Tibial nerve (tissue), 4 donors: Measurements from ENCODE around the gene CIITA. TPM values are rescaled to one million over a fixed set of nuclear protein-coding genes. Genes with fewer than 3 reads are reported as not detected.

Experiments
- DNase-seq, 2 donors: peaks; one replicate each; pipeline ENCODE4 v3.0.0-alpha.2; 2019; ENCODE audit warnings: low spot score in 2 of 2
- H3K27ac ChIP-seq, 4 donors: fragments of 200-600 bp; sonication (generic) in 3 of 4; one replicate each; pipeline ENCODE4 v1.5.1; 2017 to 2019; ENCODE audit warnings: mild to moderate bottlenecking in 1 of 4
- H3K27me3 ChIP-seq, 2 donors: fragments of 200-600 bp; sonication (generic) in 1 of 2; one replicate each; pipeline versions ENCODE4 v1.5.1 to v1.6.0; 2017 to 2019
- H3K36me3 ChIP-seq, 3 donors: fragments of 200-600 bp; sonication (generic); one replicate each; pipeline ENCODE4 v1.5.1; 2018 to 2019
- H3K4me1 ChIP-seq, 4 donors: fragments of 200-600 bp; sonication (generic) in 3 of 4; one replicate each; pipeline ENCODE4 v1.5.1; 2017 to 2019
- H3K4me3 ChIP-seq, 4 donors: fragments of 200-600 bp; sonication (generic) in 3 of 4; one replicate each; pipeline ENCODE4 v1.5.1; 2017 to 2019; ENCODE audit warnings: mild to moderate bottlenecking in 1 of 4, moderate library complexity in 1 of 4
- H3K9me3 ChIP-seq, 4 donors: fragments of 200-600 bp; sonication (generic) in 3 of 4; one replicate each; pipeline ENCODE4 v1.5.1; 2017 to 2019
- CTCF ChIP-seq, 5 experiments: fragments of 200-600 bp in 3 of 5; fragments of 450-650 bp in 2 of 5; sonication (generic) in 3 of 5; IDR thresholded peaks; one replicate each; pipeline ENCODE4 v1.5.1; 2016 to 2019; ENCODE audit warnings: antibody characterized with exemption in 5 of 5, mild to moderate bottlenecking in 3 of 5, moderate library complexity in 2 of 5
- EP300 ChIP-seq, 2 donors: sonication (generic); formaldehyde crosslinking; IDR thresholded peaks; one replicate each; pipeline ENCODE4 v1.6.1; 2017; ENCODE audit warnings: antibody characterized with exemption in 2 of 2, mild to moderate bottlenecking in 1 of 2
- POLR2A ChIP-seq, 2 donors: fragments of 450-650 bp; IDR thresholded peaks; one replicate each; pipeline ENCODE4 v1.6.1; 2017; ENCODE audit warnings: antibody characterized with exemption in 2 of 2, mild to moderate bottlenecking in 2 of 2, moderate library complexity in 2 of 2
- WGBS, 2 donors: methylation state at CpG; one replicate each; pipeline ENCODE4 v1.1.5; 2018; 5-methylcytosine and 5-hydroxymethylcytosine counted together
- total RNA-seq, 4 donors: library from RNA; depleted of rRNA; stranded (reverse); fragments of >200 nt; gene quantifications; one replicate each; pipeline ENCODE4 v1.1.0, GENCODE V29; 2016

The CIITA gene
- total RNA-seq, 4 donors from 2014 or later = 7.5 to 38.7 (median 17.8) TPM

GRCh38 chr16:10889855-10890254, 12.9 kb downstream of the CIITA start:
- Histone ChIP-seq H3K9me3 (no peaks in the 10 kb centered on the region), H3K27me3 (no peaks in the 10 kb centered on the region), H3K36me3 (no peaks in the 10 kb centered on the region), H3K27ac (no peak overlapping the region), H3K4me1 (peaks cover 0 to 19% (median 9%) of the 10 kb centered on the region in 4 donors), H3K4me3 (no peak overlapping the region)
- no peak for DNase-seq
- whole genome bisulfite sequencing, 2 donors = 77 to 90% methylated on average over 4 of the region's 4 CpGs
- TF ChIP-seq POLR2A (IDR thresholded peaks at IDR 0.05) = no peak

- TF ChIP-seq POLR2A (IDR thresholded peaks at IDR 0.05) (no peak), EP300 (IDR thresholded peaks at IDR 0.05) (no peak), CTCF (IDR thresholded peaks at IDR 0.05) (no peak)
- Histone ChIP-seq H3K9me3 (no peaks in the 10 kb centered on the region), H3K36me3 (no peaks in the 10 kb centered on the region), H3K27ac (no peak overlapping the region), H3K27me3 (no peaks in the 10 kb centered on the region), H3K4me3 (no peak overlapping the region), H3K4me1 (peaks cover 0 to 19% (median 9%) of the 10 kb centered on the region in 4 donors)
- 71 to 75% methylated on average over 5 of the region's 5 CpGs for WGBS, 2 donors
- DNase-seq = no peak
Observed at GRCh38 chr16:10892782-10893318, 15.8 kb downstream of the CIITA start.

- TF ChIP-seq POLR2A (IDR thresholded peaks at IDR 0.05) (no peak), CTCF (IDR thresholded peaks at IDR 0.05) (no peak), EP300 (IDR thresholded peaks at IDR 0.05) (no peak)
- H3K4me3 ChIP-seq = no peak overlapping the region
- no peaks in the 10 kb centered on the region for H3K4me1 ChIP-seq
- WGBS, 2 donors = 28 to 39% methylated on average over 17 of the region's 17 CpGs
- H3K27me3 ChIP-seq = no peaks in the 10 kb centered on the region
- no peak overlapping the region for H3K27ac ChIP-seq
- no peaks in the 10 kb centered on the region for H3K9me3 ChIP-seq
- peak in 1 of 2 donors; percentile 41 for DNase-seq
- peaks cover 0 to 13% (median 0%) of the 10 kb centered on the region in 3 donors for H3K36me3 ChIP-seq
Observed at GRCh38 chr16:10895053-10895946, 18.3 kb downstream of the CIITA start.

GRCh38 chr16:10896165-10896564, 19.2 kb downstream of the CIITA start:
- Histone ChIP-seq H3K27ac (no peak overlapping the region), H3K36me3 (peaks cover 0 to 14% (median 0%) of the 10 kb centered on the region in 3 donors), H3K4me3 (no peak overlapping the region), H3K27me3 (no peaks in the 10 kb centered on the region), H3K9me3 (no peaks in the 10 kb centered on the region), H3K4me1 (no peaks in the 10 kb centered on the region)
- 70% methylated on average over 3 of the region's 3 CpGs for WGBS, 2 donors
- TF ChIP-seq CTCF (IDR thresholded peaks at IDR 0.05) = no peak
- no peak for TF ChIP-seq EP300 (IDR thresholded peaks at IDR 0.05)
- TF ChIP-seq POLR2A (IDR thresholded peaks at IDR 0.05) = no peak
- no peak for DNase-seq

- 90 to 97% methylated on average over 2 of the region's 2 CpGs for WGBS, 2 donors
- H3K27ac ChIP-seq = no peak overlapping the region
- no peak overlapping the region for H3K4me3 ChIP-seq
- DNase-seq = no peak
- H3K9me3 ChIP-seq = peaks cover 0 to under 1% (median 0%) of the 10 kb centered on the region in 4 donors
- peaks cover 0 to 20% (median 2%) of the 10 kb centered on the region in 3 donors for H3K36me3 ChIP-seq
- TF ChIP-seq EP300 (IDR thresholded peaks at IDR 0.05) = peak in 1 of 2 donors; percentile 43
- TF ChIP-seq POLR2A (IDR thresholded peaks at IDR 0.05) = no peak
- no peaks in the 10 kb centered on the region for H3K4me1 ChIP-seq
- H3K27me3 ChIP-seq = no peaks in the 10 kb centered on the region
Observed at GRCh38 chr16:10896723-10897122, 19.7 kb downstream of the CIITA start.

GRCh38 chr16:10897134-10897533, 20.1 kb downstream of the CIITA start:
- no peak overlapping the region for H3K4me3 ChIP-seq
- peaks cover 0 to 4% (median 0%) of the 10 kb centered on the region in 4 donors for H3K9me3 ChIP-seq
- 56 to 62% methylated on average over 5 of the region's 5 CpGs for WGBS, 2 donors
- H3K36me3 ChIP-seq = peaks cover 0 to 24% (median 6%) of the 10 kb centered on the region in 3 donors
- H3K27ac ChIP-seq = no peak overlapping the region
- no peaks in the 10 kb centered on the region for H3K27me3 ChIP-seq
- TF ChIP-seq EP300 (IDR thresholded peaks at IDR 0.05) (no peak), CTCF (IDR thresholded peaks at IDR 0.05) (no peak), POLR2A (IDR thresholded peaks at IDR 0.05) (no peak)
- no peaks in the 10 kb centered on the region for H3K4me1 ChIP-seq
- DNase-seq = no peak
